GM12872 (cell line): ENCODE results near the gene CBX2.

Source experiments
- TF ChIP-seq, protein P1 (sequence below): IDR thresholded peaks from 3 replicates; pipeline ENCODE4 v1.5.1; 2011; ENCODE audit warnings: low read depth, mild to moderate bottlenecking, low read length, moderate library complexity; ENCODE audit not compliant: insufficient read depth

CBX2 gene

DNA sequence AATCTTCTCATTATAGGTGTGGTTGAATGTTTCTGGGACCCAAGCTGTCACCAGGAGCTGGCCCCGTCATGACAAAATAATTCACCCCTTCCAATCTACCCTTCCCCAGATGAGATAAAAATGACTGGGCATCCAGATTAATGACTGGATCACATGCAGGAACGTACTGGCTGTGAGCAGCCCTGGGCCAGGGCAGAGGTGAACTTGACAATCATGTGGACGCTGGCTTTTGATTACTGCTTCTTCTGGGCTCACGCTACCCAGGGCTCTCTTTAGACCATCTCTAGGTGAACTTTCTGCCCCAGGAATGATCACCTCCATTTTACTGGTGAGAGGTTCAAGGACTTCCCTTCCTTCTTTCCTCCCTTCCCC, 43.0 kb downstream of the CBX2 start:
- TF ChIP-seq, protein P1, sequence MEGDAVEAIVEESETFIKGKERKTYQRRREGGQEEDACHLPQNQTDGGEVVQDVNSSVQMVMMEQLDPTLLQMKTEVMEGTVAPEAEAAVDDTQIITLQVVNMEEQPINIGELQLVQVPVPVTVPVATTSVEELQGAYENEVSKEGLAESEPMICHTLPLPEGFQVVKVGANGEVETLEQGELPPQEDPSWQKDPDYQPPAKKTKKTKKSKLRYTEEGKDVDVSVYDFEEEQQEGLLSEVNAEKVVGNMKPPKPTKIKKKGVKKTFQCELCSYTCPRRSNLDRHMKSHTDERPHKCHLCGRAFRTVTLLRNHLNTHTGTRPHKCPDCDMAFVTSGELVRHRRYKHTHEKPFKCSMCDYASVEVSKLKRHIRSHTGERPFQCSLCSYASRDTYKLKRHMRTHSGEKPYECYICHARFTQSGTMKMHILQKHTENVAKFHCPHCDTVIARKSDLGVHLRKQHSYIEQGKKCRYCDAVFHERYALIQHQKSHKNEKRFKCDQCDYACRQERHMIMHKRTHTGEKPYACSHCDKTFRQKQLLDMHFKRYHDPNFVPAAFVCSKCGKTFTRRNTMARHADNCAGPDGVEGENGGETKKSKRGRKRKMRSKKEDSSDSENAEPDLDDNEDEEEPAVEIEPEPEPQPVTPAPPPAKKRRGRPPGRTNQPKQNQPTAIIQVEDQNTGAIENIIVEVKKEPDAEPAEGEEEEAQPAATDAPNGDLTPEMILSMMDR = no peak

DNA sequence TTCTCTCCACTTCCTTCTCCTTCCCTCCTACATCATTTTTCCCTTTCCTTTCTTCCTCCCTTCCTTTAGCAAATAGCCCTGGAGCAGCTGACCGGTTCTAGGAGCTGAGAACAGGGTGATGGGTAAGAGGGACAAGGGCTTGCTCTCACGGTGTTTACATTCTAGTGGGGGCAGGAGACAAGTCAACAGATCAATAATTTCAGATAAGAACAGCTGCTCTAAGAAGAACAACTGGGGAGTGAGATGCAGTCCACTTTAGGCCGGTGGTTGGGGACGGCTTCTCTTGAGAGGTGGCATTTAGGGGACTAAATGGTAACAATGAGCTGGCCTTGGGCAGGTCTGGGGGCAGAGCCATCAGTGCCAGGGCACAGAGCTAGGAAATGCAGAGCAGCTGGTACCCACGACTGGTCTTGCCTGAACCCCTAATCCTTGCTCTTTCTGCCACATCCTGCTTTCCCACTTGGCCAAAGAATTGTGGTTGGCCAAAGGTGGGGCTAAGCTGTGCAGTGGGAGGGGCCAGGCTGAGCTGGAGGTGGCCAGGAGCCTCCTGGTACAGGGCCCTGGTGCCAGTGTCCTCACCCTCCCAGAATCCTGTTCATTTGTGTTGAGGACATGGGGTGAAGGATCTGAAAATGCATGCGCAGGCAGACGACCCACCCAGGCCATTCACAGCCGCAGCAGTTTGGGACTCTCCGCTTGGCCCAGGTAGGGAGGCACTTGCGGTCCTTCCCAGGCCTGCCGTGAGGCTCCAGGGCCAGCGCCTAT, 43.6 kb downstream of the CBX2 start:
- TF ChIP-seq, protein P1 = no peak

DNA sequence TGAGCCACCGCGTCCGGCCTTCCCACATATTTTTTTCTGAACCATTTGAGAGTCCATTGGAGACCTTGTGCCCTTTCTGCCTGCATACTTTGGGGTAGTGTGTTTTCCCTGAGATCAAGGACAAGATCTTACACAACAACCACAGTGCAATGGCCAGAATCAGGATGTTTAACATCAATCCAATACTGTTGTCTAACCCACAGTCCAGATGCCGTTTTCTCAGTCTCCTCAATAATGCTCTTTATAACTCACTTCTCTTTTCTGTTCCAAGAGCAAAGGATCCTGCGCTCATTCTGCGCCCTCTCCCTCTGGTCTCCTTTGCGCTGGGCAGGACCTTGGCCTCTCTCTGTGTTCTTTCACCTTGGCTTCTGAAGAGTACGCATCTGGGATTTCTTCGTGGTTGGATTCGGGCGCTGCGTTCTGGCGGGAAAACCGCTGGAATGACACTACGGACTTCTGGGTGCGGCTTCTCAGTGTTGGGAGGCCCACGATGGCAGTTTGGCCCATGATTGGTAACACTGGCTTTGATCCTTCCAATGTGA, 44.7 kb downstream of the CBX2 start:
- TF ChIP-seq, protein P1 = no peak

DNA sequence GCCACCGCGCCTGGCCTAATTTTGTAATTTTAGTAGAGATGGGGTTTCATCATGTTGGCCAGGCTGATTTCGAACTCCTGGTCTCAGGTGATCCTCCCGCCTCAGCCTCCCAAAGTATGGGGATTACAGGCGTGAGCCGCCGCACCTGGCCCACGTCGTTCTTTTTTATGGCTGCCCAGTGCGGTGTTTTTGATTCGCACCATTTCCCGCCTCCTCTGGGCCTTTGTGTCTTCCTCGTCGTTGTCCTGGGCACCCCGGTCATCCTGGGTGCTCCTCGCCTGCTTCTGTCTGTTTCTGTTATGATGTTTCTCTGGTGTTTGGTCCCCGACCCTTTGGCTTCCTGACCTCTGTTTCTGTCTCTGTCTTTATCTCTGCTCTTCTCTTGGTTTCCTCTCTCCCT, 46.3 kb downstream of the CBX2 start:
- TF ChIP-seq, protein P1 = no peak

DNA sequence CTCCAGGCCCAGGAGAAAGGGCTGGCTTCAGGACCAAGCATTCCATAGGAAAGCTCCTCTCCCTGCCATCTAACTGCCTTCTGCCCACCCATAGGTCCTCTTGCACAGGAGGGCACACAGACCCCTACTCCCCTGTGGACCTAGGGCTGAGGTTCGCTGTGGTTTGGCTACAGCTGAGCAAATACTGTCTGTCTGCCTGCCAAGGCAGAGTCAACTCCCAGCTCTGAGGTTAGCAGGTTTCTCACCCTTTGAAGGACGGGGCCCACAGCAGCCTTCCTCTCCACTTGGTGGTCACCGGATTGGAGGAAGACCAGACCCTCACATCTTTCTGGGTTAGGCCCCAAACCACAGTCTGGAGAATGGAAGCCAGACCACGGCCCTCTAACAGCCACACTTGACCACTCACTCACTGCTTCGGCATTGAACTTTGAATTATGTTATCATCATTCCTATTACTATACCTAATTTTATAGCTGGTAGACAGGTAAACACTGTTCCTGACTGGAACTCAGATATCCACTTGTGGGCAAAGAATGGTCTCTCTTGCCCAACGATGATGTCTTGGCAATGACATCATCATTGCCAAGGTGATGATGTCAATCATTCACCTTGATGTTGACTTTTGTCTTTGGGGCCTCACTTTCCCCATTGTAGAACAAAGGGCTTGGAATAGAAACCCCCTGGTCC, 47.1 kb downstream of the CBX2 start:
- TF ChIP-seq, protein P1 = no peak

DNA sequence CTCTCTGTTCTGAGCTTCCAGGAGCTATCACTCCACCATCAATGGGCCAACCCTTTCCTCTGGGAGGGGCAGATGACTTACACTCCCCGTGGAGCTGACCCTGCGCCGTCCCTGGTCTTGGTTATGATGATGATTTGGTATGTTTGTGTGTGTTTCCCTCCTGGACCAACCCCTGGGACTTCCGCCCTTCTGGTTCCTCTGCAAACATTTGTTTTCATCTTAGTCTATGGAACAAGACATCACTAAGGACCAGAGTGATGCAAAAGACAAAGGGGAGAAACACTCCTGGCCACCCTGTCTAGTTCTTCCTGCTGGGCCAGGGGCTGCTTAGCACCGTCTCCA, 47.6 kb downstream of the CBX2 start:
- TF ChIP-seq, protein P1 = no peak

DNA sequence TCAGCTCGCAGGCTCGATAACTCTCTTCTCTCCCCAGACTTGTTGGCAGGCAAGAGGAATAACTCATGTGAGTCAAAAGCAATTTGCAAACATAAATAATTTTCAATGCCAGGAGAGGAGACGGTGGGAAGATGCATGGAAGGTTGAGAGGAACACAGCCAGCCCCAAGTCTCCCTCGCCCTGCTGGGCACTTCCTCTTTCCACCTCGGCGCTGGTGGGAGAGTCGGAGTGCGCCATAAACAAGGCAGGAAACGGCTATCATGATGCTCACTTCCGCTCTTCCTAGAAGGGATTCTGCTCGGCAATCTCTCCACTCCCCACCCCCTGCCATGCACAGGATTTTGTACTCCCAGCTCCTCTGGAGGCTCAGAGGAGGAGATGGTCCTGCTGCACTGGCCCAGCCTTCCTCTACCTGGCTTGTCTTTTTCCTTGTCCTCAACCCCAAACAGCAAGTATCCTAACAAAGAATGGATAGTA, 48.3 kb downstream of the CBX2 start:
- TF ChIP-seq, protein P1 = no peak
